ENCODE data around the gene PACSIN3.

DNA sequence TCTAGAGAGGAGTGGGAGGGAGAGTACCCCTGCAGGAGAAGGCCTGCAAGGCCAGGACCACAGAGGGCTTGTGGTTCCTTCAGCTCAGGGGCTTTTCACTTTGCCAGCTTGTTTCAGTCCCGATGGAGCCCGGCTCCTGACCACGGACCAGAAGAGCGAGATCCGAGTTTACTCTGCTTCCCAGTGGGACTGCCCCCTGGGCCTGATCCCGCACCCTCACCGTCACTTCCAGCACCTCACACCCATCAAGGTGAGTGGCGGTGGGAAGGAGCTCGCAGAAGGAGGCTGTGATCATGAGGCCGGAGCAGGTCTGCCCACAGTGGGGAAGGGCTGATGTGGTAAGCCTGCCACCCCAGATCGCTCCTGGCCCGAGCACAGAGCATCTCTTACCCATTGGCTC lies 48.9 kb upstream of the PACSIN3 start:
- TF ChIP-seq, protein P1, sequence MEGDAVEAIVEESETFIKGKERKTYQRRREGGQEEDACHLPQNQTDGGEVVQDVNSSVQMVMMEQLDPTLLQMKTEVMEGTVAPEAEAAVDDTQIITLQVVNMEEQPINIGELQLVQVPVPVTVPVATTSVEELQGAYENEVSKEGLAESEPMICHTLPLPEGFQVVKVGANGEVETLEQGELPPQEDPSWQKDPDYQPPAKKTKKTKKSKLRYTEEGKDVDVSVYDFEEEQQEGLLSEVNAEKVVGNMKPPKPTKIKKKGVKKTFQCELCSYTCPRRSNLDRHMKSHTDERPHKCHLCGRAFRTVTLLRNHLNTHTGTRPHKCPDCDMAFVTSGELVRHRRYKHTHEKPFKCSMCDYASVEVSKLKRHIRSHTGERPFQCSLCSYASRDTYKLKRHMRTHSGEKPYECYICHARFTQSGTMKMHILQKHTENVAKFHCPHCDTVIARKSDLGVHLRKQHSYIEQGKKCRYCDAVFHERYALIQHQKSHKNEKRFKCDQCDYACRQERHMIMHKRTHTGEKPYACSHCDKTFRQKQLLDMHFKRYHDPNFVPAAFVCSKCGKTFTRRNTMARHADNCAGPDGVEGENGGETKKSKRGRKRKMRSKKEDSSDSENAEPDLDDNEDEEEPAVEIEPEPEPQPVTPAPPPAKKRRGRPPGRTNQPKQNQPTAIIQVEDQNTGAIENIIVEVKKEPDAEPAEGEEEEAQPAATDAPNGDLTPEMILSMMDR (IDR thresholded peaks at IDR 0.05; ENCODE audit: extremely low read depth in 1 of 2, insufficient read depth in 1 of 2, low read depth in 1 of 2, low read length in 2 of 2), result no peak
- no peak for TF ChIP-seq EZH2 (IDR thresholded peaks at IDR 0.05; ENCODE audit: borderline replicate concordance, low read depth, low read length, severe bottlenecking)
- TF ChIP-seq POLR2A (IDR thresholded peaks at IDR 0.05; ENCODE audit: low read depth, low read length), result no peak

Data from endothelial cell of umbilical vein (primary cell).